GM18867 (cell line): Measurements from ENCODE around the gene FBH1.
"Not testable (repeated sequence)": the region's sequence is repeated elsewhere in the genome, so short reads cannot be mapped to it uniquely, and the experiment has no call there.

ENCODE experiments used
- ATAC-seq: cut with Tn5 transposase; IDR thresholded peaks from one replicate; pipeline ENCODE4 v1.9.1; 2021; ENCODE audit warnings: mild to moderate bottlenecking, moderate library complexity; ENCODE audit not compliant: unreplicated experiment

The FBH1 gene

GRCh38 chr10:5889624-5890451 lies at the start of gene FBH1, which contains the start of gene ANKRD16:
Gene FBH1 (plus strand): TSS chr10:5890243. CDS start chr10:5890346, 103 bp downstream.
Gene ANKRD16 (minus strand): TSS chr10:5889893. CDS start chr10:5889354, 539 bp downstream.
- ATAC-seq, result peak; percentile 88

GRCh38 chr10:5840314-5841307 lies 49.4 kb upstream of the FBH1 start:
- ATAC-seq, result peak; percentile 83

GRCh38 chr10:5841965-5842364 lies 48.1 kb upstream of the FBH1 start:
- ATAC-seq, result no peak

GRCh38 chr10:5843686-5844344 lies 46.2 kb upstream of the FBH1 start:
- ATAC-seq, result no peak

- ATAC-seq, result no peak
Measured at GRCh38 chr10:5844345-5845055, 45.5 kb upstream of the FBH1 start.

- not testable (repeated sequence) for ATAC-seq
Measured at GRCh38 chr10:5846667-5847066, 43.4 kb upstream of the FBH1 start.

GRCh38 chr10:5854131-5854475 lies 35.9 kb upstream of the FBH1 start:
- ATAC-seq, result no peak

GRCh38 chr10:5855979-5856700 lies 33.9 kb upstream of the FBH1 start:
- ATAC-seq, result no peak

- no peak for ATAC-seq
Measured at GRCh38 chr10:5856701-5857004, 33.4 kb upstream of the FBH1 start.

GRCh38 chr10:5858811-5859210 lies 31.2 kb upstream of the FBH1 start:
- no peak for ATAC-seq

GRCh38 chr10:5860066-5860465 lies 30.0 kb upstream of the FBH1 start:
- no peak for ATAC-seq

- peak; percentile 96 for ATAC-seq
Measured at GRCh38 chr10:5862360-5862961, 27.6 kb upstream of the FBH1 start.

GRCh38 chr10:5862981-5863685 lies 26.9 kb upstream of the FBH1 start:
- ATAC-seq, result not testable (repeated sequence)

- ATAC-seq, result not testable (repeated sequence)
Measured at GRCh38 chr10:5866451-5867081, 23.5 kb upstream of the FBH1 start.

- ATAC-seq, result not testable (repeated sequence)
Measured at GRCh38 chr10:5867091-5867615, 22.9 kb upstream of the FBH1 start.

- ATAC-seq, result not testable (repeated sequence)
Measured at GRCh38 chr10:5868383-5868782, 21.7 kb upstream of the FBH1 start.

- no peak for ATAC-seq
Measured at GRCh38 chr10:5869156-5869555, 20.9 kb upstream of the FBH1 start.

- ATAC-seq, result no peak
Measured at GRCh38 chr10:5871596-5871995, 18.4 kb upstream of the FBH1 start.
